GM19193 (cell line): ENCODE data around the gene FAM50A.

Source experiments
- POLR2A ChIP-seq: IDR thresholded peaks from 4 replicates; pipeline ENCODE4 v1.6.1; 2011; ENCODE audit not compliant: insufficient read depth, insufficient read length; ENCODE audit errors: extremely low read depth

FAM50A gene

GRCh38 chrX:154408659-154409221 lies 35.2 kb upstream of the FAM50A start:
- no peak for TF ChIP-seq POLR2A

GRCh38 chrX:154409222-154409871 lies 34.6 kb upstream of the FAM50A start, which contains the start of gene DNASE1L1:
TSS of gene DNASE1L1 (minus strand) at chrX:154409254. CDS start at chrX:154405568, 3,686 bp downstream.
- no peak for TF ChIP-seq POLR2A

- TF ChIP-seq POLR2A: peak; percentile 28
These were observed 32.0 kb upstream of the FAM50A start for GRCh38 chrX:154411981-154412340.

GRCh38 chrX:154412468-154412867 lies 31.5 kb upstream of the FAM50A start:
- no peak for TF ChIP-seq POLR2A

- TF ChIP-seq POLR2A: no peak
These were observed 30.8 kb upstream of the FAM50A start for GRCh38 chrX:154413142-154413541.

- TF ChIP-seq POLR2A: no peak
These were observed 26.8 kb upstream of the FAM50A start for GRCh38 chrX:154417157-154417556.

- TF ChIP-seq POLR2A: no peak
These were observed 24.8 kb upstream of the FAM50A start for GRCh38 chrX:154419189-154419588.

GRCh38 chrX:154419688-154420401 lies 24.1 kb upstream of the FAM50A start:
- TF ChIP-seq POLR2A: no peak

- TF ChIP-seq POLR2A: no peak
These were observed 23.6 kb upstream of the FAM50A start for GRCh38 chrX:154420402-154420756.

- TF ChIP-seq POLR2A: no peak
These were observed 16.8 kb upstream of the FAM50A start for GRCh38 chrX:154426916-154427770.

- peak; percentile 48 for TF ChIP-seq POLR2A
These were observed 15.5 kb upstream of the FAM50A start, which contains the start of gene ATP6AP1 for GRCh38 chrX:154428176-154429171. TSS of gene ATP6AP1 (plus strand) at chrX:154428677. CDS start at chrX:154428693, 16 bp downstream.

- TF ChIP-seq POLR2A: no peak
These were observed 14.2 kb upstream of the FAM50A start for GRCh38 chrX:154429711-154430110.

- TF ChIP-seq POLR2A: no peak
These were observed 13.5 kb upstream of the FAM50A start for GRCh38 chrX:154430479-154430878.

- TF ChIP-seq POLR2A: no peak
These were observed 13.0 kb upstream of the FAM50A start for GRCh38 chrX:154430916-154431315.
